HG03064 (cell line): Measurements from ENCODE around the gene CEP78.

Source experiments
- ATAC-seq: cut with Tn5 transposase; IDR thresholded peaks from one replicate; pipeline ENCODE4 v1.9.1; 2021; ENCODE audit warnings: low read depth; ENCODE audit not compliant: unreplicated experiment

Gene CEP78

GRCh38 chr9:78304357-78304756, 68.5 kb downstream of the CEP78 start:
- no peak for ATAC-seq

DNA sequence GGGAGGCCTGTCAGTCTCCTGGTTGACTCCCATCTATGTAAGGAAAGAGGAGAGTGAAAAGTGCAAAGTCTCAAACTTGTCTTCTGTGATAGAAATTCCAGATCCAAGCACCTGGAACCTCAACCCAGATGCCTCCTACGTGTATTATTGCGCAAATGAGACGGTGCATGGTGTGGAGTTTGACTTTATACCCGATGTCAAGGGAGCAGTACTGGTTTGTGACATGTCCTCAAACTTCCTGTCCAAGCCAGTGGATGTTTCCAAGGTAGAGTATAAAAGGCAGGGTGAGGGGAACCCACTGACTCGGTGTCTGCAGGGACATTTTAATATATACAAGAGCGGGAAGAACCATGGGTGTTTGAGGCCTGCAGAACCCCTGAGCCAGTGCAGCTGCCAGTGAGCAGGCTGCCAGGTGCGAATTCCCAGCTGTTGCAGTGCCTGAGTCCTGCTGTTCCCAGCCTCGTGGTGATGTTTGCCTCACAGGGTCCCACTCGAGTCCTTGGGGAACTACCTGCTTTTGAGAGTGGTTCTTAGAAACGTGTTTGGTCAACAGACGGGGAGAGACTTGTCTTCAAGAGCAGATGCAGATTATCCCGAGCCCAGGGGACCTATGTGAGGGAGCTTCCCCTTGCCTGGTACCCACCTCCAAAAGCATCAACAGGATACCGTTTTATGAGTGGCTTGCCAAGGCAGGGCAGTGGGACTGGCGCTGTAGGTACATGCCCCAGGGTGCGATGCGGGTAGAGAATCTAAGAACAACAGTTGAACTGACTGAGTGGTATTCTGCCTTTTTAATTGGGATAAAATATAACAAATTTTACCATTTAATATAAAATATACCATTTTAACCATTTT, 70.6 kb downstream of the CEP78 start:
- no peak for ATAC-seq

GRCh38 chr9:78307360-78307759, 71.5 kb downstream of the CEP78 start:
- no peak for ATAC-seq

DNA sequence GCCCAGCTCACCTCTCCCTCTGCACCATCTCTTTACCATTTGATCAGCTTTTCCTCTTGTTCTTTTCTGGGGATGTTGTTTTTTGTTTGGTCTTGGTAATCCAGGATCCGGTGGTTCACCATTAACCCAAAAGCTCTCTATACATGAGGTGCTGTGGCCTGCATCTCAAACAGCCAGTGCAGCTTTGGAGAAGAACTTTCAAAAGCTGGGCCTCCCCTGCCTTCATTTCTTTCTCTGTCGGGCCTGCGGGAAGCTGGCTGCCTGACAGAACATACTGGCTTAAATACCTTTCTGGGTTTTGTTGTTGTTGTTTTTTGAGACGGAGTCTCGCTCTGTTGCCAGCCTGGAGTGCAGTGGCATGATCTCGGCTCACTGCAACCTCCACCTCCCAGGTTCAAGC, 73.2 kb downstream of the CEP78 start:
- ATAC-seq = no peak

GRCh38 chr9:78311075-78311474, 75.2 kb downstream of the CEP78 start:
- ATAC-seq = no peak

DNA sequence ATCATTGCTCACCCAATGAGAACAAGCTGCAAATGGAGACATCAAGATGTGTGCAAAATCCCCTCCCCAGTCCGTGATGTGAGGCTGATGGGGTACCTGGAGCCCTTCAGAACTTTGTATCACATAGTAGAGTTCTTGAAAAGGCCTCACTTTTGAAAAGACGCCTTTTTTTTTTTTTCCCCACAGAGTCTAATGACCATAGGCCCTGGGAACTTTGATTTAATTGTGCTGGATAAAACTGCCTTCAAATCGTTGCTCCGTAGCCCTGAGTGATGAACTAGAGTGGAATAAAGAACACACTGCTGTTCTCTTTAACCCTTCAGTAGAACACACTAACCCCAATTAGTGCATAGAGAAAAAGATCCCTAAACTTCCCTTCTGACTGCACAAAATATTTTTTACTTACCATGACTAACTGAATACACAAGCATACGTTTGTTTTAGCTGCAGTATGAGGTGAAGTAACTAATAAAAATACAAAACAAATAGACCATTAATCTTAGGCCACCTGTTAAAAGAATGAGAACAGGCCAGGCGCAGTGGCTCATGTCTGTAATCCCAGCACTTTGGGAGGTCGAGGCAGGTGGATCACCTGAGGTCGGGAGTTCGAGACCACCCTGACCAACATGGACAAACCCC, 76.1 kb downstream of the CEP78 start:
- ATAC-seq = no peak

GRCh38 chr9:78314550-78314949, 78.7 kb downstream of the CEP78 start:
- no peak for ATAC-seq

DNA sequence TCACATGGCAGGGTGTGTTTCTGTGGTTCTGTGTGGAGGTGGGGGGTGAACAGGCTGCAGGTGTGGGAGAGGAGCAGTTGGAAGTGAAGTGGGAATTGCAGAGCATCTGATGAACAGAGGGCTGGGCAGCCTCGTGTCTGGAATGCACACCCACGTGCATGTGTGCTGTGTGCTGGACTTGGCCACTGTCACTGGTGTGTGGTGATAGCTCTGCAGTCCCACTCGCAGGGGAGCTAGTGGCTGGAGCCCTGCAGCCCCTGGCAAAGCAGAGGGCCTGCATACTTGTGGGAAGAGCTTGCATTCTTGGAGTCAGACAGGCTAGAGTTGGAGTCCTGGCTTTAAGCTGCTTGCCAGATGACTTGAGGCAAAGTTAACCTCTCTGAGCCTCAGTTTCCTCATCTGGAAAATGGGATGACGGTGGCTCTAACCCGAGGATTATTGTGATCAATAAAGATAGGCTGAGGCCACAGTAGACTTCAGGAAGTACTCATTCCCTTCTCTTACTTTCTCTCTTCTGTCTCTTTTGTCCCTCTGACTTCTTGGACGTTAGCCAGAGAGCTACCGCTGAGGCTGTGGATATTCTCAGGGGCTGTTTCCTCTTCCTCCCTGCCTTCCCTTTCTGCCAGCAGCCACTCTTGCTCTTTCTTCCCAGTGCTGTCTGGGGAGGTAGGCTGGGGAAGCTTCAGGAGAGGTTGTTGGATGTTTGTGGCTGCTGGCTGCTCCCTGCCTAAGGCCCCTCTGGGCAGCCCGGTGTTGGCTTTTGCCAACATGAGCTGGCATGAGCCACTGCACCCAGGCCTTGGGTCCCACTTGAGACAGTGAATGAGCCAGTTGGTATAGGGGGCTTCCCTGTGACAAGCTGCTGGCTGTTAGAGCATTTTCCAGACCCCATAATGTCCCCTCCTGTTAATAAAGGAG, 79.3 kb downstream of the CEP78 start:
- no peak for ATAC-seq

DNA sequence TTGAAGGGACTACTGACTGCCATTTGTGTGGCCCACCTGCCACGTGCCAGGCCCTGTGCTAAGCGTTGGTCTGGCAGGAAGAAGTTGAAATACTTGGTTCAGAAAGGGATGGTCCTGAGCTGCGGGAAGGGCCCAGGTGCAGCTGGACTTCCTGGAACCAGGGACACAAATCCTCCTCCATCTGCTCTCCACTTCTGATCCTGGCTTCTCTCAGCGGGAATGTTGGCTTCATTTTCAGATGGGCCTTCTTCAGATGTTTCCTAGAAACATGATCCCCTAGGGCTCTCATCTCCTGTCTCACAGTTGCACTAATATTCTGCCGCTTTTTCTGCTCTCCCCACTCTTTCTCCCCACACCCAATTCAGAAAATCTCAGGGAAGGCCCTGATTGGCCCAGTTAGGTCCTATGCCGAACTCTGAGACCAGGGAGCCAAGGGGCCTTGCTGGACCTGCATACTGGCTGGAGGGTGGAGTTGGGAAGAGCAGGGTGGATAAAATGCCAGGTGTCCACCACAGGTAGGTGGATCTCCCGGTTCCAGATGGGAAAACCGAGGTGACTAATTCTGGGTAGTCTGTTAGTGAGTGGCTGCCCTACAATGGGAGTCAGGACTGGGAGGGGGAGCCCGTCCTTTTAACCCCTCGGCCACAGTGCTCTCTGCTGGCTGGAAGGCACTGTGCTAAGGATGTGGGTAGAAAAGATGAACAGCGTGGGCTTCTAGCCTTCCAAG, 80.5 kb downstream of the CEP78 start:
- no peak for ATAC-seq

- ATAC-seq = no peak
Observed at GRCh38 chr9:78319197-78320029, 83.5 kb downstream of the CEP78 start.

- ATAC-seq = no peak
Observed at GRCh38 chr9:78320030-78320693, 84.3 kb downstream of the CEP78 start.

GRCh38 chr9:78320875-78321496, 85.1 kb downstream of the CEP78 start:
- ATAC-seq = no peak

GRCh38 chr9:78321505-78321904, 85.6 kb downstream of the CEP78 start:
- ATAC-seq = no peak

DNA sequence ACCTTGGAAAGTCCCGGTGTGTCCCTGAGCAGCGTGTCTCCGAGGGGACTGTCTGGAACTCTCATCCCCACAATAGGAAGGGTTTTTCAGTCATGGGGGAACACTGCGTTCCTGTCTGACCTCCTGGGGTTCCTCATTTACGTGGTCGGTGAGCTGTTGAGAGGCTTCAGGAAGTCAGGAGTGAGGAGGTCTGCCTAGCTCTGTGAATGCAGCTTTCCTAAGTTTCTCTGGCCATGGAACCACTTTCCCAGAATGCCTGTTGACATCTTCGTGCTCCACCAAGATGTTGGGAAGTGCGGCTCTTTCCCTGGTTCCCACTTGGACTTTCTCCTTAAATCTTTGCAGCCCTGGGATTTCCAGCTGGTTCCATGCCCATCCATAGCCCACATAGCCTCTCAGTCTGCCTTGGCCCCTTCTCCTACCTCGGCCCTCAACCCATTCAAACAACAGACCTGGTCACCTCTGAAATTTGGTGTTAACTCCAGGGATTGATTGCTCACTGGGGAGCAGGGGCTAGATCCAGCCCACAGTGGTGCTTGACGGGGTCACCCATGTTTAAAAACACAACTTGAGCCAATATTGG, 88.3 kb downstream of the CEP78 start:
- no peak for ATAC-seq

- ATAC-seq = no peak
Observed at GRCh38 chr9:78324682-78325081, 88.8 kb downstream of the CEP78 start.

- ATAC-seq = no peak
Observed at GRCh38 chr9:78325343-78325742, 89.5 kb downstream of the CEP78 start.

GRCh38 chr9:78325846-78326360, 90.0 kb downstream of the CEP78 start:
- no peak for ATAC-seq

DNA sequence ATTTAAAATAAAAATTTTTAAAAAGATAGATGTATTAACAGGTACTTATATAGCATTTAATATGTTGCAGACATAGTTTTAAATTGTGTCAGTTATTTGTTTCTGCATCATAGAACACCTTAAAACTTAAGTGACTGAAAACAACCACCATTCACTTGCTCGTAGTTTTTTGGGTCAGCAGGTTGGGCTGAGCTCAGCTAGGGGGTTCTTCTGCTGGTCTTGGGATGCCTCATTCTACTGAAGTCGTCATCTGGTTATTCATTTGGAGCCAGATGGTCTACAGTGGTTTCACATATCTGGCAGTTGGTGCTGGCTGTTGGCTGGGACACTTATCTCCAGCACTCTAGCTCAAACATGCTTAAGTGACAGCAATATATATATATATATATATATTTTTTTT, 90.7 kb downstream of the CEP78 start:
- no peak for ATAC-seq
